Adrenal gland (tissue), 12 donors: ENCODE measurements around the gene APCDD1L. TPM values are rescaled to one million over a fixed set of nuclear protein-coding genes. Genes with fewer than 3 reads are reported as not detected.

Source experiments
- DNase-seq, 7 donors: peaks; one replicate each; pipeline ENCODE4 v3.0.0-alpha.2; 2019 to 2020
- H3K27ac ChIP-seq, 5 donors: fragments of 200-600 bp; sonication (generic) in 4 of 5; 1 replicate in 3 of 5; 2 replicates in 2 of 5; pipeline versions ENCODE4 v1.5.1 to v1.8.0; 2016 to 2020; ENCODE audit warnings: mild to moderate bottlenecking in 1 of 5
- H3K27me3 ChIP-seq: fragments of 200-600 bp; 2 replicates; pipeline ENCODE4 v1.8.0; 2021
- H3K36me3 ChIP-seq, 2 donors: fragments of 200-600 bp; replicated peaks in 1 of 2; 1 replicate in 1 of 2; 2 replicates in 1 of 2; pipeline versions ENCODE4 v1.5.1 to v1.8.0; 2018 to 2022
- H3K4me1 ChIP-seq, 2 donors: fragments of 200-600 bp; replicated peaks in 1 of 2; 1 replicate in 1 of 2; 2 replicates in 1 of 2; pipeline versions ENCODE4 v1.5.1 to v1.8.0; 2018 to 2021
- H3K4me3 ChIP-seq, 4 donors: fragments of 200-600 bp; sonication (generic) in 3 of 4; one replicate each; pipeline ENCODE4 v1.5.1; 2016 to 2018
- H3K9me3 ChIP-seq, 3 donors: fragments of 200-600 bp; sonication (generic) in 1 of 3; replicated peaks in 1 of 3; 1 replicate in 2 of 3; 2 replicates in 1 of 3; pipeline versions ENCODE4 v1.5.1 to v1.8.0; 2016 to 2021
- CTCF ChIP-seq, 6 experiments: fragments of 450-650 bp in 4 of 6; fragments of 200-600 bp in 2 of 6; sonication (generic) in 1 of 6; IDR thresholded peaks; 1 replicate in 5 of 6; 2 replicates in 1 of 6; pipeline versions ENCODE4 v1.5.1 to v1.8.0; 2016 to 2021; ENCODE audit warnings: antibody characterized with exemption in 6 of 6, mild to moderate bottlenecking in 2 of 6, moderate library complexity in 1 of 6
- POLR2A ChIP-seq, 2 donors: fragments of 450-650 bp; IDR thresholded peaks; one replicate each; pipeline ENCODE4 v1.6.1; 2017; ENCODE audit warnings: antibody characterized with exemption in 2 of 2, mild to moderate bottlenecking in 2 of 2, moderate library complexity in 1 of 2
- WGBS, 4 donors: extraction: QIAGEN DNeasy Blood & Tissue Kit in 2 of 4; methylation state at CpG; one replicate each; pipeline versions ENCODE4 v1.1.5 to v1.1.7; 2013 to 2017; 5-methylcytosine and 5-hydroxymethylcytosine counted together
- intact Hi-C, 2 donors: fragments of 100-400 bp; cut with DNase I; formaldehyde crosslinking; loops; one replicate each; pipeline versions ENCODE4 v1.14.1 to v1.15.0; 2022 to 2023
- polyA plus RNA-seq, 3 donors: library from polyadenylated mRNA; stranded (reverse); fragments of 200-250 nt in 2 of 3; fragments of 350-450 nt in 1 of 3; fragmentation: Illumina TruSeq in 1 of 3; extraction: RNeasy Lipid Tissue Mini Kit (QIAGEN cat#74804) in 1 of 3; gene quantifications; one replicate each; pipeline ENCODE4 v1.2.3, GENCODE V29; 2013 to 2014
- total RNA-seq, 9 donors: library from RNA; depleted of rRNA in 4 of 9; stranded (reverse); fragments of >200 nt in 4 of 9; fragments of 120-200 nt in 1 of 9; fragmentation: NEBNext Ultra II Directional in 1 of 9; extraction: Animal tissue kit (Norgen Biotek cat#: 25700) in 1 of 9; gene quantifications; one replicate each; pipeline versions ENCODE4 v1.1.0 to v1.2.4, GENCODE V29; 2013 to 2023
- donor health status: healthy with polysubstance abuse.
- donor health status: Bipolar disorder and iron deficiency.
- donor health status: DM: yes; HTN: yes; CAD: no.
- donor health status: DM: no; HTN: no; CAD: no.
- donor health status: DM: no; HTN: no; CAD: no.
- donor health status: DM: yes; HTN: yes; CAD: no.

APCDD1L gene
- total and polyA plus RNA-seq, 12 donors, result 0.06 to 0.96 (median 0.27) TPM; not detected in 4

- peak in 1 of 7 donors; percentile 20 for DNase-seq
- H3K4me3 ChIP-seq, result no peak overlapping the region
- WGBS, 4 donors, result 69 to 84% (median 77%) methylated on average over 5 of the region's 5 CpGs
- H3K27me3 ChIP-seq, result no peaks in the 10 kb centered on the region
- H3K4me1 ChIP-seq, result peaks cover 11 to 44% of the 10 kb centered on the region in 2 donors
- TF ChIP-seq CTCF (IDR thresholded peaks at IDR 0.05) (no peak), POLR2A (IDR thresholded peaks at IDR 0.05) (no peak)
- H3K36me3 ChIP-seq, result no peaks in the 10 kb centered on the region
- H3K27ac ChIP-seq, result peak overlapping the region in 1 of 5 donors; percentile 24
- intact Hi-C loops, result no loop called here
- H3K9me3 ChIP-seq, result no peaks in the 10 kb centered on the region
Measured at GRCh38 chr20:58436868-58437645, 78.1 kb downstream of the APCDD1L start.

GRCh38 chr20:58435237-58435636 is 80.0 kb downstream of the APCDD1L start:
- no peaks in the 10 kb centered on the region for H3K27me3 ChIP-seq

GRCh38 chr20:58434326-58434725 is 80.9 kb downstream of the APCDD1L start:
- Histone ChIP-seq H3K4me3 (no peak overlapping the region), H3K36me3 (no peaks in the 10 kb centered on the region), H3K4me1 (peaks cover 22 to 39% of the 10 kb centered on the region in 2 donors), H3K9me3 (no peaks in the 10 kb centered on the region), H3K27me3 (no peaks in the 10 kb centered on the region), H3K27ac (peak overlapping the region in 1 of 5 donors; percentile 31)
- no peak for DNase-seq
- WGBS, 4 donors, result 92 to 96% (median 94%) methylated on average over 5 of the region's 5 CpGs
- TF ChIP-seq POLR2A (IDR thresholded peaks at IDR 0.05), result no peak
- no peak for TF ChIP-seq CTCF (IDR thresholded peaks at IDR 0.05)
- intact Hi-C loops, result no loop called here

More at GRCh38 chr20:58435237-58435636, 80.0 kb downstream of the APCDD1L start:
- Histone ChIP-seq H3K9me3 (no peaks in the 10 kb centered on the region), H3K4me1 (peaks cover 22 to 47% of the 10 kb centered on the region in 2 donors), H3K36me3 (no peaks in the 10 kb centered on the region), H3K27ac (no peak overlapping the region), H3K4me3 (no peak overlapping the region)
- 90 to 96% (median 92%) methylated on average over 6 of the region's 6 CpGs for WGBS, 4 donors
- DNase-seq, result no peak
- TF ChIP-seq POLR2A (IDR thresholded peaks at IDR 0.05), result no peak
- no peak for TF ChIP-seq CTCF (IDR thresholded peaks at IDR 0.05)
- intact Hi-C loops, result no loop called here

GRCh38 chr20:58433759-58434158 is 81.4 kb downstream of the APCDD1L start:
- peak in 5 of 7 donors; percentile 36 to 48 (median 44) for DNase-seq
- no peak overlapping the region for H3K4me3 ChIP-seq
- intact Hi-C loops, result no loop called here
- no peaks in the 10 kb centered on the region for H3K9me3 ChIP-seq
- no peaks in the 10 kb centered on the region for H3K36me3 ChIP-seq
- TF ChIP-seq POLR2A (IDR thresholded peaks at IDR 0.05) (no peak), CTCF (IDR thresholded peaks at IDR 0.05) (no peak)
- H3K27me3 ChIP-seq, result no peaks in the 10 kb centered on the region
- 31 to 55% (median 45%) methylated on average over 1 of the region's 1 CpG for WGBS, 4 donors
- peaks cover 22 to 34% of the 10 kb centered on the region in 2 donors for H3K4me1 ChIP-seq
- peak overlapping the region in 3 of 5 donors; percentile 15 to 45 (median 31) for H3K27ac ChIP-seq
